ENCODE measurements around the gene FBXO9. TPM values are rescaled to one million over a fixed set of nuclear protein-coding genes. Genes with fewer than 3 reads are reported as not detected.

FBXO9 gene
- total RNA-seq, 1 donor from 2014 or later: 78.5 TPM

GRCh38 chr6:53134601-53135235 lies 69.5 kb downstream of the FBXO9 start:
- DNase-seq (ENCODE audit: extremely low spot score, unreplicated experiment): no peak
- no peak for TF ChIP-seq CTCF (conservative IDR thresholded peaks at IDR 0.05)
- no peaks in the 10 kb centered on the region for H3K9me3 Mint-ChIP-seq

GRCh38 chr6:53136000-53136609 lies 70.9 kb downstream of the FBXO9 start:
- Mint-ChIP-seq H3K4me3 (no peak overlapping the region), H3K36me3 (no peaks in the 10 kb centered on the region), H3K27me3 (no peaks in the 10 kb centered on the region), H3K9me3 (no peaks in the 10 kb centered on the region), H3K4me1 (ENCODE audit: unreplicated experiment) (no peaks in the 10 kb centered on the region), H3K27ac (no peak overlapping the region)
- DNase-seq (ENCODE audit: extremely low spot score, unreplicated experiment): no peak
- TF ChIP-seq CTCF (conservative IDR thresholded peaks at IDR 0.05): no peak

More at GRCh38 chr6:53134601-53135235, 69.5 kb downstream of the FBXO9 start:
- H3K27me3 Mint-ChIP-seq: no peaks in the 10 kb centered on the region
- H3K4me3 Mint-ChIP-seq: no peak overlapping the region
- no peak overlapping the region for H3K27ac Mint-ChIP-seq
- H3K4me1 Mint-ChIP-seq (ENCODE audit: unreplicated experiment): peaks cover 5% of the 10 kb centered on the region
- no peaks in the 10 kb centered on the region for H3K36me3 Mint-ChIP-seq

GRCh38 chr6:53139841-53140413 lies 74.7 kb downstream of the FBXO9 start:
- Mint-ChIP-seq H3K9me3 (no peaks in the 10 kb centered on the region), H3K36me3 (no peaks in the 10 kb centered on the region), H3K4me1 (ENCODE audit: unreplicated experiment) (no peaks in the 10 kb centered on the region), H3K27me3 (no peaks in the 10 kb centered on the region), H3K27ac (no peak overlapping the region), H3K4me3 (no peak overlapping the region)
- no peak for TF ChIP-seq CTCF (conservative IDR thresholded peaks at IDR 0.05)
- DNase-seq (ENCODE audit: extremely low spot score, unreplicated experiment): no peak

GRCh38 chr6:53142810-53143209 lies 77.6 kb downstream of the FBXO9 start:
- H3K4me3 Mint-ChIP-seq: no peak overlapping the region
- no peaks in the 10 kb centered on the region for H3K4me1 Mint-ChIP-seq (ENCODE audit: unreplicated experiment)
- TF ChIP-seq CTCF (conservative IDR thresholded peaks at IDR 0.05): no peak

GRCh38 chr6:53143710-53144109 lies 78.5 kb downstream of the FBXO9 start:
- TF ChIP-seq CTCF (conservative IDR thresholded peaks at IDR 0.05): no peak
- H3K27ac Mint-ChIP-seq: no peak overlapping the region
- H3K4me3 Mint-ChIP-seq: no peak overlapping the region
- DNase-seq (ENCODE audit: extremely low spot score, unreplicated experiment): no peak
- no peaks in the 10 kb centered on the region for H3K36me3 Mint-ChIP-seq
- no peaks in the 10 kb centered on the region for H3K4me1 Mint-ChIP-seq (ENCODE audit: unreplicated experiment)
- H3K27me3 Mint-ChIP-seq: no peaks in the 10 kb centered on the region
- H3K9me3 Mint-ChIP-seq: no peaks in the 10 kb centered on the region

More at GRCh38 chr6:53142810-53143209, 77.6 kb downstream of the FBXO9 start:
- no peaks in the 10 kb centered on the region for H3K36me3 Mint-ChIP-seq
- no peak for DNase-seq (ENCODE audit: extremely low spot score, unreplicated experiment)
- H3K27ac Mint-ChIP-seq: no peak overlapping the region
- no peaks in the 10 kb centered on the region for H3K9me3 Mint-ChIP-seq
- no peaks in the 10 kb centered on the region for H3K27me3 Mint-ChIP-seq

Data from type B pancreatic cell (in vitro differentiated cells).